HG02973 (cell line): ENCODE measurements around the gene S100A16.

Experiments
- ATAC-seq: cut with Tn5 transposase; IDR thresholded peaks from one replicate; pipeline ENCODE4 v1.9.1; 2021; ENCODE audit warnings: moderate library complexity; ENCODE audit not compliant: unreplicated experiment

S100A16 gene

GRCh38 chr1:153616144-153616916, 3.4 kb upstream of the S100A16 start, which contains the start of gene S100A14:
Gene S100A14 (minus strand): TSS chr1:153616325. CDS start chr1:153615858, 467 bp downstream.
- ATAC-seq: no peak

- ATAC-seq: no peak
Measured at GRCh38 chr1:153615406-153615805, 2.5 kb upstream of the S100A16 start.

- ATAC-seq: no peak
Measured at GRCh38 chr1:153614906-153615305, 2.0 kb upstream of the S100A16 start.

- no peak for ATAC-seq
Measured at GRCh38 chr1:153614189-153614900, 1.4 kb upstream of the S100A16 start.

GRCh38 chr1:153613406-153613805, 469 bp upstream of the S100A16 start:
- ATAC-seq: no peak

- ATAC-seq: no peak
Measured at GRCh38 chr1:153612111-153612754, 704 bp downstream of the S100A16 start.

GRCh38 chr1:153611356-153611755, 1.6 kb downstream of the S100A16 start:
- ATAC-seq: no peak

GRCh38 chr1:153610811-153611301, 2.1 kb downstream of the S100A16 start:
- no peak for ATAC-seq

GRCh38 chr1:153610334-153610733, 2.6 kb downstream of the S100A16 start:
- no peak for ATAC-seq

- ATAC-seq: no peak
Measured at GRCh38 chr1:153609585-153609907, 3.4 kb downstream of the S100A16 start.

- ATAC-seq: no peak
Measured at GRCh38 chr1:153608742-153609584, 4.0 kb downstream of the S100A16 start.

GRCh38 chr1:153608089-153608682, 4.8 kb downstream of the S100A16 start:
- no peak for ATAC-seq

- no peak for ATAC-seq
Measured at GRCh38 chr1:153607381-153607780, 5.6 kb downstream of the S100A16 start.

- no peak for ATAC-seq
Measured at GRCh38 chr1:153606194-153606593, 6.7 kb downstream of the S100A16 start.

GRCh38 chr1:153602749-153603148, 10.2 kb downstream of the S100A16 start:
- no peak for ATAC-seq

GRCh38 chr1:153599847-153600246, 13.1 kb downstream of the S100A16 start:
- no peak for ATAC-seq

- peak; percentile 98 for ATAC-seq
Measured at GRCh38 chr1:153598309-153599172, 14.4 kb downstream of the S100A16 start.

- no peak for ATAC-seq
Measured at GRCh38 chr1:153597206-153597605, 15.7 kb downstream of the S100A16 start.

GRCh38 chr1:153592748-153593147, 20.2 kb downstream of the S100A16 start:
- ATAC-seq: no peak
